NOMO-1 (cell line): ENCODE data around the gene DCTD.

Experiments
- DNase-seq, 2 experiments: peaks; one replicate each; lab custom pipeline; 2025; ENCODE audit not compliant: unreplicated experiment in 2 of 2; lab: John Stamatoyannopoulos, UW

DCTD gene

GRCh38 chr4:182874304-182874751, 42.9 kb downstream of the DCTD start:
- peak; percentile 2 to 18 for DNase-seq

GRCh38 chr4:182873726-182874125, 43.5 kb downstream of the DCTD start:
- DNase-seq: no peak

DNA sequence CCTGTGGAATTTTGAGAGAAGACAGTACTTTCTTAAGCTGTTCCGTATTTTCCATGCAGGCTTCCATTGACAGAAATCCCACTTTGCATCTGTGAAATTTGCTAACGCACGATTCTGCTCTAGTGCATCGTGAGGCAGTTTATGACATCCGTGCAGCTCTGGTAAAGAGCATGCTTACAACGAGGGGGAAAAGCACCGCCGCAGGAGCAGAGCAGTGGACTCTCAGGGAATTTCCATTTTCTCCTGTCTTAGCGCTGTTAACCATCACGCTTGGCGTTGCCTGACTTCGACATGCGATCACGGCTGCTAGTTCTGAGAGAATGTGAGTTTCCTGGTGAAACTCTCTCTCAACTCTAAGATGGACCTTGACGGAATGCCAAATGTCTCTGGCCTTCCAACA, 43.9 kb downstream of the DCTD start:
- no peak for DNase-seq

GRCh38 chr4:182872886-182873285, 44.3 kb downstream of the DCTD start:
- no peak for DNase-seq

DNA sequence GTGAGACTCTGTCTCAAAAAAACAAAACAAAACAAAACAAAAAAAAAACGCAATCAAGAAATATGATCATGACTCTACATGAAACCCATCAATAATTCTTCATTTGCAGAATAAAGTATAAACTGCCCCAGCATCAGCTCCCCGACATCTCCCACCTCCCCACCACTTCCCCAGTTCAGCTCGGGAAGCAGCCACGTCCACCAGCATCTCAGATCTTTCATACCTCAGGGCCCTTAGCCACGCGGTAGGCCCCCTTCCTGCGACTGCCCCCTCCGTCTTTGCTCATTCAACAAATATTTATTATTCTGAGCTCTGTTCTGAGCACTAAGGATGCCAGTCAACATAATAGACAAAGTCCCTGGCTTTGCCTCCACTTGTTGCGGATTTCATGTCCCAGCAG, 45.6 kb downstream of the DCTD start:
- DNase-seq: no peak

DNA sequence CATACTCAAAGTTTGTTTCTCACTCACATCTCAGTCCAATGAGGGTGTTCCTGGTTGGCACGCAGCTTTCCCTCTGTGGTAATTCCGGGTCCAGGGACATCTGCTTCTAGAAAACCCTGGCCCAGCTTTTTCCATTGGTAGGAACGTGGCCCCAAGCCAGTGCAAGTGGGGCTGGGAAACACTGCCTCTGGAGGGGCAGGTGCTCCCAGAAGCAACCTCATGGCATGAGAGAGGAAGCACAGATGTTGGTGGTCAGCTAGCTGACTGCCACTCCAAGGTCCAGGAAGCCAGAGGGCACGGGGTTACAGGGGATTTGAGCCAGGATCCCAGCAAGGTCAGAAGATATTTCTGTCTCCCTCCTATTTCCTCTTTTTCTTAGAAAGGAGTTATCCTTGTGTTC, 47.5 kb downstream of the DCTD start:
- DNase-seq: no peak

DNA sequence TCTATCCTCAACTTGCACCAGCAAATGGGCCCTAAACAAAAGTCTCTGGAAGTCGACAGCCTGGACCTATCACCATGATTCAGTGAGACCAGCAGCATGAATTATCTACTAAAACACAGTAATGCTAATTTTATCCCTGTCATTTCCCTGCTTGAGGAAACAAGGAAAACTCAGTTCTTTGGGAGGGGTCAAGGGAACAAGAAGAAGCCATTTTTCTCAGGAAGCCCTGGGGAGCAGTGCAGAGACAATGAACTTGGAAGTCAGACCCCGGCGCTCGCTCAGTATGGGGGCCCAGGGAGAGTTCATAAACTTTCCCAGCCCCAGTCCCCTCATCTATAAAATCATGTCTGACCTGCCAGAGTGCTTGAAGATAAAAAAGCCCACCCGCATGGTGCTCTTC, 50.4 kb downstream of the DCTD start:
- no peak for DNase-seq

DNA sequence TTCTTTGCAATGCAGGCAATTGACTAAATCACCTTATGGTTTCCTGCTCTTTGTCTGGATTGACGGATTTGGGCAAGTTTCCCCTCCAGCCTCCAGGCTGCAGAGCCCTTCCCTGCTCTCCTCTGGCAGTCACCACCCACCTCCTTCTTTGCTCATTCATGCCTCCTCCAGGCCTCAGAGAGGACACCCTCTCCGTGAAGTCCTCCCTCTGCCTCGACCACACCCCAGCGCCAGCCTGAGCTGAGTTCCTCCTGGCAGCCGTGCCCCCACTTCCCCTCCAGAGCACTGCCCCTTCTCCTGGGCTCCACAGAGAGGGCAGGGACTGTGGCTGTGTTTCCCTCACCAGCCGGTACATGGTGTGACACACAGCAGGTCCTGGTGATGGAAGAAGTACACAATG, 53.7 kb downstream of the DCTD start:
- DNase-seq: no peak

GRCh38 chr4:182862921-182863320, 54.3 kb downstream of the DCTD start:
- no peak for DNase-seq

DNA sequence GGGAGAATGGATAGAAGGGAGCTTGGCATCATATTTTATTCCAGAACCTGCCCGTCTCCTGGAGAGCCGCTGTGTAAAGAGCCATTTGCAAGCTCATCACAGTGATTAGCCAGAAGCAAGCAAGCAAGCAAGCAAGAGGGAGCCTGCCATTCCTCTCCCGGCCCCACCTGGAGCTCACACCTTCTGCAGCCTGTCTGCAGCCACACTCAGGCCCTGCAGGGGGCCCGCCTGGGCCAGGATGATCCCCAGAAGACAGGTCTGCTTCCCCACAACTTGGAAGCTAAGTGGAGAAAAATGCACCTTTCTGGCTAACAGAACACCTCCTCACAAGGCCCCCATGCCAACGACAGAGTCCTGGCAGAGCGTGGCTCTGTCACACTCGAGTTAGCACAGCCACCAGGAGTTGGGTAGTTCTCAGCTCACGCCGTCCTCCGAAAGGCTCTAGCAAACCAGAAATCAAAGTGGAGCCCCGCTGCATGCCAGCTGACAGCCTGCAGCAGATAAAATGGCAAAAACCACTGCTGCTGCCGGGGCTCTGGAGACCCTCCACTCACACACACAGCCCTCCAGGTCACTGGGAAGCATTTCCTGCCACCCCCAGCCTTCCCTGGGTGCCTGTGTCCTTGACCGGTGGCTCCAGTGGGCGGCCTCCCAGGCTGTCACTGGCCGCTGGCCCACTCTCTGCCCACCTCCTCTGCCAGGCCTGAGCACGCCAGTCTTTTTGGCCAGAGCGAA, 54.9 kb downstream of the DCTD start:
- DNase-seq: no peak

DNA sequence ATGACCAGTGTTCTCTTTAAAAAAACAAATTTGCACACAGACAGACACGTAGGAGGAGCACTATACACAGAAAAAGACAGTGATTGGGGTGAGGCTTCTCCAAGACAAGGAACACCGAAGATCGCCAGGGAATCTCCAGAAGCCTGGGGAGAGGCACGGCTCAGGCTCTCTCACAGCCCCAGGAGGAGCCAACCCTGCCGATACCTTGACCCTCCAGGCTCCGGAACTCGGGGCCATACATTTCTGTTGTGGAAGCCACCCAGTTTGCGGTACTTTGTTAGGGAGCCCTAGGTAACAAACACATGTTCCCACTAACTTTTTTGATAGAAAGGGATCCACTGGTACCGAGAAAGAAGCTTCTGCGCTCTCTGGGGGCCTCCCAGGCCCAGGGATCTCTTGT, 55.8 kb downstream of the DCTD start:
- DNase-seq: no peak

- DNase-seq: no peak
Observed at GRCh38 chr4:182859730-182860129, 57.5 kb downstream of the DCTD start.

- no peak for DNase-seq
Observed at GRCh38 chr4:182858711-182859110, 58.5 kb downstream of the DCTD start.

DNA sequence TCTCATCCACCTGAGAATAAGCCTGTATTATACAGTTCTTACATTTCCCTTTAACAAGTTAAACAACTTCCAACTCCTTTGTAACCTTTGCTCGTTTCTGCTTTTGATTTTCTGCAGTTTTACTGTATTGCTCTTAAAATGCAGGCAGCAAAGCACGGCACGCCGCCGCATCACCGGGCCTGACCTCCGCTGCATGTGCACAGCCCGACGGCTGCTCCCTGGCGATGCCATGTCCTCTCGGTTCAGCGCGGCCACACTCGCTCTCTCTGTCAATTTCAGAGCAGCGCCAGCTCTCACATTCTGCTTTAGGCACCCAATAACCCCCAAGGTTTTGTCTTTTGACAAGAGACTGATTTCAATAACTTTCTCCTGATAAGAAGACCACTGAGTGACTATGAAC, 60.3 kb downstream of the DCTD start:
- DNase-seq: no peak

DNA sequence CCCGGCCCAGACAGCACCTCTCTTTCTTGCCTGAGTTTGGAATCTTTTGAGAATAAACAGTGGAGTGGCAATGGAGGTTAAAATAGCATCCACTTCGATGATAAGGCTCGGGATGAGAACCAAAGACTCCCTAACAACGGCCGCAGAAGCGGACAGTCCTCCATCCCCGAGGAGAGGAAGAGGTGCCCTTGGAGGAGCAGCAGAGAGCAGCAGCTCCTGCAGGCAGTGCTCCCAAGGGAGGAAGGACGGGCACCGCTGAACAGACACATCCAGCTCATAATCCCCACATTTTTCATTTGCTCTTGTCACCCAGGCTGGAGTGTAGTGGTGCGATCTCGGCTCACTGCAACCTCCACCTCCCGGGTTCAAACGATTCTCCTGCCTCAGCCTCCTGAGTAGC, 61.3 kb downstream of the DCTD start:
- DNase-seq: no peak

- no peak for DNase-seq
Observed at GRCh38 chr4:182855312-182855711, 61.9 kb downstream of the DCTD start.

GRCh38 chr4:182854466-182854865, 62.7 kb downstream of the DCTD start:
- no peak for DNase-seq

GRCh38 chr4:182853731-182854330, 63.4 kb downstream of the DCTD start:
- DNase-seq: no peak

DNA sequence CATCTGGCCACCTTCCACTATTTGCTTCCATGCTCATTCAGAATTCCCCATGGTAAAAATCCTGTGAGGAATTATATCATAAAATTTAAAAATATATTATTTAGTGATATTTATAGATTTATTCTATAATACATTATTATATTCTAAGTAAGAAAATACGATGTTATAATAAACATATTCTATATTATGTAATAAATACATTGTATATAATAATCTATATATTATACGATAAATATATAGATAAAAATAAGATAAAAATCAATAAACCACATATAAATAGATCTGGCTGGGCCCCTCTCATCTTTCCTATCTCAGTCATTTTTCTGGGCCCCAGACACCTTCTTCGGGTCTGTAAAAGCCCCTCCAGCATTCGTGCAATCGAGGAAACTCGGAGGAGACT, 68.5 kb downstream of the DCTD start:
- DNase-seq: no peak

GRCh38 chr4:182847576-182848450, 69.4 kb downstream of the DCTD start:
- DNase-seq: no peak

- DNase-seq: no peak
Observed at GRCh38 chr4:182846036-182846435, 71.2 kb downstream of the DCTD start.

- DNase-seq: no peak
Observed at GRCh38 chr4:182845618-182846017, 71.6 kb downstream of the DCTD start.
